HFF-Myc (cell line): ENCODE results near the gene ASPG.

Source experiments
- DNase-seq: peaks from one replicate; pipeline ENCODE4 v3.0.0-alpha.2; 2011; ENCODE audit warnings: low read depth; ENCODE audit errors: extremely low read depth
- H3K4me3 ChIP-seq: replicated peaks from 2 replicates; pipeline ENCODE4 v1.5.1; 2011; ENCODE audit warnings: low read depth, mild to moderate bottlenecking, control low read depth, low read length
- TF ChIP-seq, protein P1 (sequence below): IDR thresholded peaks from 2 replicates; pipeline ENCODE4 v1.5.1; 2012; ENCODE audit warnings: mild to moderate bottlenecking, low read depth, low read length, control low read depth; ENCODE audit errors: missing control alignments

ASPG gene

DNA sequence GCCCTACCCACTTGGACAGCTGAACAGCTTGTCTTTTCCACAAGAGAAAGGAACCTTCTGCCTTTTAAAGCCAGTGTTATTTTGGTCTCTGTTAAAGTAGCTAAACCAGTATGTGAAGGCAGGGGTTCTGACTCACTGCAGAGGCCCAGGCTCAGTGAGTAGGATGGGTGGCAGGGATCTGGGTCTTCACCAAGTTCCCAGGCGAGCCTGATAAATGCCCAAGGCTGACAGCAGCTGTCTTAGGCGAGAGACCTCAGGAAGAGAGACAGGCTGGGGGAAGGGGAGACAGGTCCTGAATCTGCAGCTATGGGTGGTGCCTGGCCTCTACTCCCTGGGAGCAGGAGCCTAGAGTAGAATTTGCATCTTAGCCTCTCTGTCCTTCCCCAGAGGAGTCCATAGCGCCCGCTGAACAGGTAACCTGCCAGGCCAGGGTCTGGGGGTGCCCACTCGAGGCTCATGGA lies 34.8 kb downstream of the ASPG start:
- H3K4me3 ChIP-seq: no peak overlapping the region
- DNase-seq: no peak
- TF ChIP-seq, protein P1, sequence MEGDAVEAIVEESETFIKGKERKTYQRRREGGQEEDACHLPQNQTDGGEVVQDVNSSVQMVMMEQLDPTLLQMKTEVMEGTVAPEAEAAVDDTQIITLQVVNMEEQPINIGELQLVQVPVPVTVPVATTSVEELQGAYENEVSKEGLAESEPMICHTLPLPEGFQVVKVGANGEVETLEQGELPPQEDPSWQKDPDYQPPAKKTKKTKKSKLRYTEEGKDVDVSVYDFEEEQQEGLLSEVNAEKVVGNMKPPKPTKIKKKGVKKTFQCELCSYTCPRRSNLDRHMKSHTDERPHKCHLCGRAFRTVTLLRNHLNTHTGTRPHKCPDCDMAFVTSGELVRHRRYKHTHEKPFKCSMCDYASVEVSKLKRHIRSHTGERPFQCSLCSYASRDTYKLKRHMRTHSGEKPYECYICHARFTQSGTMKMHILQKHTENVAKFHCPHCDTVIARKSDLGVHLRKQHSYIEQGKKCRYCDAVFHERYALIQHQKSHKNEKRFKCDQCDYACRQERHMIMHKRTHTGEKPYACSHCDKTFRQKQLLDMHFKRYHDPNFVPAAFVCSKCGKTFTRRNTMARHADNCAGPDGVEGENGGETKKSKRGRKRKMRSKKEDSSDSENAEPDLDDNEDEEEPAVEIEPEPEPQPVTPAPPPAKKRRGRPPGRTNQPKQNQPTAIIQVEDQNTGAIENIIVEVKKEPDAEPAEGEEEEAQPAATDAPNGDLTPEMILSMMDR: no peak

DNA sequence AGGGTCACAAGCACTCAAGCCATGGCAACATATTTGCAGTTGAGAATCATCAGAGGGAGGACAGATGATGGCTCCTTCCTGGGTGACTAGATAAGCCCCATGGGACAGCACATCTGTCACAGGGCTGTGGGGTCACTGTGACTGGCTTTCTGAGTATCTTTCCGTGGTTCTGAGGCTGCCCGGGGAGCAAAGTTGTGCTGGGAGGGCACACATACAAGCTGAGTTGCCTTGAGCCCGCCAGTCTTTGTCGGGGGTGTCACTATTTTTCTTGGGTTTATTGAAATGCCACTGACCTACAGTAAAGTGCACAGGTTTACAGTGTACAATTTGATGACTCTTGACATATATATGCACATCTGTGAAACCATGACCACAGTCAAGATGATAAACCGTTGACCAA lies 35.6 kb downstream of the ASPG start:
- DNase-seq: no peak
- H3K4me3 ChIP-seq: no peak overlapping the region
- TF ChIP-seq, protein P1: no peak

DNA sequence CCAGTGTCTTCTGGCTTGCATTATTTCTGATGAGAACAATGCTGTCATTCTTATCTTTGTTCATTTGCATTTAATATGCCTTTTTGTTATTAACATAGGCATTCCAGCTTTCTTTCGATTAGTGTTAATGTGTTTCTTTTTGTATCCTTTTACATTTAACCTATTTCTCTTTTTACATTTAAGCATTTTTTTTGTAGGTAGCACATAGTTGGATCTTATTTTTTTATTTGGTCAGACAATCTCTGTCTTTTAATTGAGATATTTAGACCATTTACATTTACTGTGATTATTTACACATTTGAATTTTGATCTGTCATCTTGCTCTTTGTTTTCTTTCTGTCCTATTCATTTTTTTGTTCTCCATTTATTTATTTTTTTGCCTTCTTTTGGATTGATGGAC lies 38.4 kb downstream of the ASPG start:
- TF ChIP-seq, protein P1: no peak
- DNase-seq: no peak
- H3K4me3 ChIP-seq: no peak overlapping the region

DNA sequence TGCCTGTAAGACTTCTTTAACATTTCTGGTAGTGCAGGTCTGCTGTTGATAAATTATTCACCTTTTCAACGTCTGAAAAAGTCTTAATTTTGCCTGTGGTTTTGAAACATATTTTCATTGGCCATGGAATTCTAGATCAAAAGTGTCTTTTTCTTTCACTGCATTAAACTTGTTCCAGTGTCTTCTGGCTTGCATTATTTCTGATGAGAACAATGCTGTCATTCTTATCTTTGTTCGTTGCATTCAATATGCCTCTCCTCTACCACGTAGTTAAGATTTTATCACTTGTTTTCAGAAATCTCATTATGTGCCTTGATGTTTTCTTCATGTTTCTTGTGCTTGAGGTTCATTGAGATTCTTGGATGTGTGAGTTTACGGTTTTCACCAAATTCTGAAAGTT lies 39.5 kb downstream of the ASPG start:
- no peak for DNase-seq
- no peak overlapping the region for H3K4me3 ChIP-seq
- TF ChIP-seq, protein P1: no peak

DNA sequence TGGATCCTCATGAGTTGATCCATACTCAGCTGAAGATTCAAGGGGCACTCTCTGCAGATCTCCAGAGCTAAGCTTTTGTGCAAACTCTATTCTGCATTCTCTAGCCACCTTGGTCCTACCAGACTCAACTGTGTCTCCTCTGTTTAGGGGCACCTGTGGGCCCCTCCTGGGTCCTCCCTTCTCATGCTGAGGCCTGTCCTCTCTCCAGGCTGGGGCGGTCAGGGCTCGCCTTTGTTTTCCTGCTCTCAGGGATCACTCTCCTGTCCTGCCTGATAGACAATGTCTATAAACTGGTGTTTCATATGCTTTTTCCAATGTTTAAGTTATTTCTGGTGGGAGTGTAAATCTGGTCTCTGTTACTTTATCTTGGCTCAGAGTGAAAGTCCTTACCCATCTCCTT lies 41.3 kb downstream of the ASPG start:
- TF ChIP-seq, protein P1: no peak
- H3K4me3 ChIP-seq: no peak overlapping the region
- DNase-seq: no peak

DNA sequence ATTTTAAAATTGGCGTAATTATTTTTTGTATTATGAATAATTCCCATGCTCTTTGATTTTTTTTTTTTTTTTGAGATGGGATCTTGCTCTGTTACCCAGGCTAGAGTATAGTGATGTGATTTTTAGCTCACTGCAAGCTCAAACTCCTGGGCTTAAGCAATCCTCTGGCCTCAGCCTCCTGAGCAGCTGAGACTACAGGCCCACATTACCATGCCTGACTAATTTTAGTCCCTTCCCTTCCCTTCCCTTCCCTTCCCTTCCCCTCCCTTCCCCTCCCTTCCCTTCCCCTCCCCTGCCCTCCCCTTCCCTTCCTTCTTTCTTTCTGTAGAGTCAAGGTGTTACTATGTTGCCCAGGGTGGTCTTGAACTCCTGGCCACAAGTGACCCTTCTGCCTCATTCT lies 43.5 kb downstream of the ASPG start:
- DNase-seq: no peak
- TF ChIP-seq, protein P1: no peak
- H3K4me3 ChIP-seq: no peak overlapping the region

DNA sequence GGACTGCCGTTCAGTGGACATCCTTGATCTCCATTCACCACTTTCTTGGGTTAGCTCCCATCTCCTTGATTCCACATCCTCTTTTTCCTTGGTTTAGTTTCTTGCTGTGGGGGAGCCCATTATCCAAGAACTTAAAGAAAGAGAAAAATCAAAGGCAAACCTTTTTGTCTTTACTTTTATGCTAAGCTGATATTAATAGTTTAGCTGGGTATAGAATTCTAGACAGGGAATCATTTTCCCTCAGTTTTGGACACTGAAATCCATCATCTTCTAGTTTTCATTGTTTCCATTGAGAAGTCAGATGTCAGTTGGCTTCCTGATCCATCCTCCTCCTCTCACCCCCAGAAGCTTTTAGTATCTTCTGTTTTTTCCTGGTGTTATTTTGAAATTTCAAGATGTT lies 44.1 kb downstream of the ASPG start:
- TF ChIP-seq, protein P1: no peak
- no peak overlapping the region for H3K4me3 ChIP-seq
- no peak for DNase-seq
